PC-3 (cell line): ENCODE results near the gene TFB1M.

Experiments
- EZH2 ChIP-seq: fragments of 300-600 bp; sonication (generic); IDR thresholded peaks from one replicate; pipeline ENCODE4 v1.6.1; 2017; ENCODE audit warnings: antibody characterized with exemption, mild to moderate bottlenecking, low read length; ENCODE audit not compliant: unreplicated experiment
- TF ChIP-seq, protein P1 (sequence below): fragments of 300-600 bp; sonication (generic); conservative IDR thresholded peaks from 2 replicates; pipeline ENCODE4 v1.5.1; 2017; ENCODE audit warnings: antibody characterized with exemption, low read depth, mild to moderate bottlenecking, low read length

DNA sequence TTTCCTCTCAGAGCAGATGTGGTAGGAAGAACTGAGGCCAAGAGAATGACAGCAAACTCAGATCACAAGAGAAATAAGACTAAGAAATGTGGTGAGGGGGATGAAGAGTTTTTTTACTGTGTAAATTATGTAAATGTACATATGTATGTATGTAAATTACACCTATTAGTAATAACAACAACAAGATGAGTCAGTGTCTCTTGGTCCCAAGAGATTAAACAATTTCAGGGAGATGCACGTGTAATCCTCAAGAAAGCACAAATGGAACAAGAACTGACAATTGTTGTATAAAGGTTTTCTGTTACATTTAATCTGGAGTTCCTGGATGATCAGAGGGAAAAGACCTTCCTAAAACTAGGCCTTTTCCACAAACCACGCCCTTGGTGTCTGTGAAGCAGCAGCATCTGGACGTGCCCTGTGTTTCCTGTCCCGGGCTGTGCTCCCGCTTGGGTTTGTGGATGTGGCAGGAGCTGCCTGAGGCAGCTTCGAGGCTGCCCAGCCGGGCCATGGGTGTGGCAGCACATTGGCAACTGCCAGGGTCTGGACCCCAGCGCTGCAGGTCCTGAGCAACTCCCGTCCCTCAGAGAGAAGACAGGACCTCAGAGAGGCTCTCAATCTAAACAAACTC lies 49.5 kb downstream of the TFB1M start:
- TF ChIP-seq EZH2: no peak
- TF ChIP-seq, protein P1, sequence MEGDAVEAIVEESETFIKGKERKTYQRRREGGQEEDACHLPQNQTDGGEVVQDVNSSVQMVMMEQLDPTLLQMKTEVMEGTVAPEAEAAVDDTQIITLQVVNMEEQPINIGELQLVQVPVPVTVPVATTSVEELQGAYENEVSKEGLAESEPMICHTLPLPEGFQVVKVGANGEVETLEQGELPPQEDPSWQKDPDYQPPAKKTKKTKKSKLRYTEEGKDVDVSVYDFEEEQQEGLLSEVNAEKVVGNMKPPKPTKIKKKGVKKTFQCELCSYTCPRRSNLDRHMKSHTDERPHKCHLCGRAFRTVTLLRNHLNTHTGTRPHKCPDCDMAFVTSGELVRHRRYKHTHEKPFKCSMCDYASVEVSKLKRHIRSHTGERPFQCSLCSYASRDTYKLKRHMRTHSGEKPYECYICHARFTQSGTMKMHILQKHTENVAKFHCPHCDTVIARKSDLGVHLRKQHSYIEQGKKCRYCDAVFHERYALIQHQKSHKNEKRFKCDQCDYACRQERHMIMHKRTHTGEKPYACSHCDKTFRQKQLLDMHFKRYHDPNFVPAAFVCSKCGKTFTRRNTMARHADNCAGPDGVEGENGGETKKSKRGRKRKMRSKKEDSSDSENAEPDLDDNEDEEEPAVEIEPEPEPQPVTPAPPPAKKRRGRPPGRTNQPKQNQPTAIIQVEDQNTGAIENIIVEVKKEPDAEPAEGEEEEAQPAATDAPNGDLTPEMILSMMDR: no peak
